Testis (tissue), 2 donors: ENCODE measurements around the gene CECR2.

ENCODE experiments used
- CTCF ChIP-seq, 3 experiments: fragments of 450-650 bp in 2 of 3; fragments of 200-600 bp in 1 of 3; sonication (generic) in 1 of 3; IDR thresholded peaks; one replicate each; pipeline ENCODE4 v1.5.1; 2016 to 2019; ENCODE audit warnings: antibody characterized with exemption in 3 of 3, mild to moderate bottlenecking in 2 of 3, moderate library complexity in 1 of 3
- POLR2A ChIP-seq: fragments of 450-650 bp; IDR thresholded peaks from one replicate; pipeline ENCODE4 v1.6.1; 2017; ENCODE audit warnings: antibody characterized with exemption, mild to moderate bottlenecking, moderate library complexity

DNA sequence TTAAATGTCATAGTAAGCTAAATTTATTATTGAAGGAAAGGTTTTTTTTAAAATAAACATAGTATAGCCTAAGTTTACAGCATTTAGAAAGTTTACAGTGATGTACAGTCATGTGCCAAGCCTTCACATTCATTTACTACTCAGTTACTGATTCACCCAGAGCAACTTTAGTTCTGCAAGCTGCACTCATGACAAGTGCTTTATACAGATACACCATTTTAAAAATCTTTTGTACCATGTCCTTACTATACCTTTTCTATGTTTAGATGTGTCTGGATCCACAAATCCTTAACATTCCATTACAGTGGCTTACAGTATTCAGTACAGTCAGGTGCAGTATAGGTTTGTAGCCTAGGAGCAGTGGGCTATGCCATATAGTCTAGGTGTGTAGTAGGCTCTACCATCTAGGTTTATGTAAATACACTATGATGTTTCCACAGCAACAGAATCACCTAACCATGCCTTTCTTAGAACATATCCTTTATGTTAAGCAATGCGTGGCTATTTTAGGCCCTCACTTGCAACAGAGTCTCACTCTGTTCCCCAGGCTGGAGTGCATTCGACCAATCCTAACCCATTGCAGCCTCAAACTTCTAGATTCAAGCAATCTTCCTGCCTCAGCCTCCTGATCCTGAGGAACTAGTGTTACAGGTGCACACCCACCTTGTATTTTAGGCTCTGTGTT is 114.6 kb downstream of the CECR2 start:
- TF ChIP-seq CTCF (IDR thresholded peaks at IDR 0.05) (no peak), POLR2A (no peak)
